GM19372 (cell line): ENCODE data around the gene SIGLEC5.

Experiments used
- ATAC-seq: cut with Tn5 transposase; IDR thresholded peaks from one replicate; pipeline ENCODE4 v1.9.1; 2021; ENCODE audit warnings: mild to moderate bottlenecking, low read depth, moderate library complexity; ENCODE audit not compliant: unreplicated experiment

SIGLEC5 gene

GRCh38 chr19:51628153-51628939 lies 1.9 kb downstream of the SIGLEC5 start:
- no peak for ATAC-seq

GRCh38 chr19:51627491-51628138 lies 2.6 kb downstream of the SIGLEC5 start:
- ATAC-seq, result no peak

GRCh38 chr19:51626675-51627074 lies 3.5 kb downstream of the SIGLEC5 start:
- ATAC-seq, result no peak

- ATAC-seq, result no peak
Measured at GRCh38 chr19:51621178-51621577, 9.0 kb downstream of the SIGLEC5 start.

DNA sequence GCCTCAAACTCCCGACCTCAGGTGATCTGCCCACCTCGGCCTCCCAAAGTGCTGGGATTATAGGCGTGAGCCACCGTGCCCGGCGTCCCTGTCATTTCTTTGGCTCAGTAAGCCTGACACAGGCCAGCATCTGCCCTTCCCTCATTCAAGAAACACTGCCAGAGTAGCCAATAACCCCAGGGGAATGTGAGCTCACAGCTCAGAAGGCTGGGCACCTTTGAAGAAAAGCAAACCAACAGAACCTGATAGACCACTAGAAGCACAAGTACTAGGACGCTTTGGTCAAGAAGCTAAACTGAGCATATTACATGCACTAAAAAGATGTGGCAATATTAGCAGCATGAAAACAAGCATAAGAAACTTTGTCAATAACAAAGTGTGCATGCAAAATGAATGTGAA lies 14.2 kb downstream of the SIGLEC5 start:
- ATAC-seq, result no peak

DNA sequence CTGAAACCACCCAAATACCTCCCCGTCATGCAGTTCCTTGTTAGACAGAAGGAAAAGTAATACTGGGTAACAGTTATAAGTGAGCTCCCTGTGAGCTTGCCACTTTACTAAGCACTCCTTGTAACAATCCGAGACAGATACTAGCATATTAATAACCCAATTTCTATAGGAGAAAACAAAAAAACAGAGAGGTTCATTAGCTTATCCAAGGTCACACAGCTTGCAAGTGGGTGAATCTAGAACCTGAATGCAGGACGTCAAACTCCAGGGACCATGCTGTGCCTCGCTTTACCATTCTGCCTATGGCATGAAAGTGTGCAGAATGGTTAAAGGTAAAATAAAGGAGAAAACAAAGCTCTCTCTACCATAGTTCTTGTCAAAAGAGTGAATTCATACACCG lies 15.4 kb downstream of the SIGLEC5 start:
- ATAC-seq, result no peak

DNA sequence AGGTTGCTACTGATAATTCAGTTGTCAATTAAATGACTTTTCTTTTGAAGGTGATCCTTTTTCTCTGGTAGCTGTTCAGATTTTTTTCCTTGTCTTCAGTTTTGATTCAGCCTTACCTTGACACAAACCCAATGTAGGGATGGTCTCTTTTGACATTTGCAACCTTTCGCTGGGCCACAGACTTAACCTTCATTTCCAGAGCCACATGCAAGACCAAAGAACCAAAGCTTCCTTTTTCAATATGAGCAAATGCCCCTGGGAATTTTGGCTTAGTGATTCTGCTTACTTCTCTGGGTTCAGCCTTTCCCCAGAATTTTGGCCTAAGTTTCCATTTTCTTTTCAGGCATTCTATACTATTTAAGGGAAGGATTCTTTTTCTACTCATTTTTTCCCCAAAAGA lies 19.6 kb downstream of the SIGLEC5 start:
- ATAC-seq, result no peak

- ATAC-seq, result no peak
Measured at GRCh38 chr19:51607920-51608562, 22.2 kb downstream of the SIGLEC5 start.

- ATAC-seq, result peak; percentile 98
Measured at GRCh38 chr19:51607077-51607476, 23.1 kb downstream of the SIGLEC5 start.

DNA sequence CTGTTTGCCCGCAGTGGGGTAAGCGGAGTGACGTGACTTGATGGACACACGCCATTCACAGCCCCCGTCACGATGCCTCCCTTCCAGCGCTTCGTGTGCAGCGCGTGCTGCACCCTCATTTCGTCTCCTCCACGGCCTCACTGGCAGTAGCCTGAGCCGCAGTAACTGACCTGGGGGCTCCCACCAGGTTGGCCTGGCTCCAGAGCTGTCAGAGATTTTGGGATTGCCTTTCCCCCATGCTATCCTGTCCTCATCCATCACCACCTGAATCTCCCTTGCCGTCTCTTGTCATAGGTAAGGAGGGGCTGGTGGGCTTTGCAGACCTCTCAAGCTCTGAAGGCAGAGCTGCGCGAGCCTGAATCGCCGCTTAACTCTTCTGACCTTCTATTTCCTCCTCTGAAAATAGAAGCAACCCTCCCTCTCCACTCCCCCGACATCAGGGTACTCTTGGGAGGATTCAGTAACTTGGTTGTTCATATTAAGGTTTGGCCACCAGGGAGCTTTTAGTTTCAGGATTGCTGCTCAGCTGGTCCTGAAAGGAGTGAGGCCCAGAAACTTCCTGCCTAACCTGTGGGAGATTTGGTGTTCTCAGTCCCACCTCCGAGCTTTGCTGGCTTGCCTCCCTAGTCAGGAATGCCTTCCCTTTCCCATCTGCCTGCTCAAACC lies 27.9 kb downstream of the SIGLEC5 start:
- no peak for ATAC-seq

- ATAC-seq, result no peak
Measured at GRCh38 chr19:51600940-51601580, 29.1 kb downstream of the SIGLEC5 start.

GRCh38 chr19:51599084-51599483 lies 31.1 kb downstream of the SIGLEC5 start:
- no peak for ATAC-seq

DNA sequence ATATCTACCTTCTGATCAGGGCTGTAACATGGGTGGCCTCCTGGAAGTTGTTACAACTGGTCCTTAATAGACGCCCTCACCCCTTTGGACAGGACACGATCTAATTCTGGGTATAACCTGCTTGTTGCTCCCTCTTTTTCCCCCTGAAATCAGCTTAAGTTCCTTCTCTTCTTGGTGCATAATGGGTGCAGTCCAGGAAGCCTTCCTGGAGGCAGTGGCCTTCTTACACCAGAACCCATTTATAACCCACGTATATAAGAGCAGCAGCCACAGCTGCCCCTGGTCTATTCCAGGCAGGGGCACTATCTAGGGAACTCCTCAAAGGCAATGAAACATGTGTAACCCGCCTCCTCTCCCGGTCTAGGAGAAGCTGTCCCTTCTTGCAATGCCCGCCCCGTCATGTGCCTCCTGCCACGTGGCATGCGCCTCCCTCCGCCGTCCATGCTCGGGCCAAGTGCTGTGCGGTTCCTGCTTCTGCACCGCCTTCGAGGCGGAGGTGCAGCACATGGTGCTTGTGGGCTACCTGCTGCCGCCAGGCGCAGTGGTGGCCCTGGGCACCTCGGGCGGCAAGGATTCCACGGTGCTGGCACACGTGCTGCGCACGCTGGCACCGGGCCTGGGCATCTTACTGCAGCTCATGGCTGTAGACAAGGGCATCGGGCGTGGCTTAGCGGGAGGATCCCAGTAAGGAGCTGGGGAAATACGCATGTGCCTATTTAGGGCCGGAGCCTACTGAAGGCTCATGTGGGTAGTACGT lies 31.9 kb downstream of the SIGLEC5 start:
- no peak for ATAC-seq

DNA sequence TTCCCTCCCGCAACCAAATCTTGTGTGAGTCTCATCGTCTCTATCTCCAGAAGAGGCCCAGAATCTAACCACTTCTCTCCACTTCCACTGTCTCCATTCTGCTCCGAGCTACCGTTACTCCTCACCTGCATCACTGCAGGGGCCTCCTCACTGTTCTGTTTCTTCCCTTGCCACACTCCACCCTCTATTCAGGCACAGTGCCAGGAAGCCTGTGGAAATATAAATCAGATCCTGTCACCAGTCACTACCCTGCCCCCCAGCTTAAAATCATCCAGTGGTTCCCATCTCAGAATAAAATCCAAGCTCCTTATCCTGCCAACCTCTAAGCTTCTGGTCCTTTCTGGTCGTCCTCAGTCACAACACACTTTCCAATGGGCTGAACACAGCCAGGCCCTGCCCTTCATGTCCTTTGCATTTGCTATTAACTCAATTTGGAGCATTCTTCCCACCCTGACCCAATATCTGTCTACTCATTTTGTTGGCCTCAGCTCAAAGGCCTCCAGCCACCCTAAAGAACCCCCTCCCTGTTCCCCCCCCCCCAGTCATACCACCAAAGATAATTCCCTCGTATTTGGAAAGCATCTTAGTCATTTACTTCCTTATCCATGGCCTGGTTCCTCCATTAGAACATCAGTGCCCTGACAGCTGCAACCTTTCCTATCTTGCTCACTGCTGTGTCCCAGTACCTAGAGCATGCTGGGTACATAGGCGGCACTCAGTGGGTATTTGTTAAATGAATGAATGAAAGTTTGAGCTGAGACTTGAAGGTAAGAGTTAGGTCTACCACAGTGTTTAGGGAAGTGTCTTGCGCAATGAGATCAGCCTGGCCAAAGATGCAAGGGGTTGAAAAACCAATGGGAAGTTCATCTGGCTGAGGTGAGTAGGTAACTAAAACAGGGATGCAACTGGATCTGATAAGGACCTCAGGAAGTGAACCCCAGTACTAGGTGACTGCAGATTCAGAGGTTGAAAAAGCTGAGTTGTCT lies 34.7 kb downstream of the SIGLEC5 start:
- ATAC-seq, result no peak

- ATAC-seq, result no peak
Measured at GRCh38 chr19:51594774-51595109, 35.5 kb downstream of the SIGLEC5 start.

DNA sequence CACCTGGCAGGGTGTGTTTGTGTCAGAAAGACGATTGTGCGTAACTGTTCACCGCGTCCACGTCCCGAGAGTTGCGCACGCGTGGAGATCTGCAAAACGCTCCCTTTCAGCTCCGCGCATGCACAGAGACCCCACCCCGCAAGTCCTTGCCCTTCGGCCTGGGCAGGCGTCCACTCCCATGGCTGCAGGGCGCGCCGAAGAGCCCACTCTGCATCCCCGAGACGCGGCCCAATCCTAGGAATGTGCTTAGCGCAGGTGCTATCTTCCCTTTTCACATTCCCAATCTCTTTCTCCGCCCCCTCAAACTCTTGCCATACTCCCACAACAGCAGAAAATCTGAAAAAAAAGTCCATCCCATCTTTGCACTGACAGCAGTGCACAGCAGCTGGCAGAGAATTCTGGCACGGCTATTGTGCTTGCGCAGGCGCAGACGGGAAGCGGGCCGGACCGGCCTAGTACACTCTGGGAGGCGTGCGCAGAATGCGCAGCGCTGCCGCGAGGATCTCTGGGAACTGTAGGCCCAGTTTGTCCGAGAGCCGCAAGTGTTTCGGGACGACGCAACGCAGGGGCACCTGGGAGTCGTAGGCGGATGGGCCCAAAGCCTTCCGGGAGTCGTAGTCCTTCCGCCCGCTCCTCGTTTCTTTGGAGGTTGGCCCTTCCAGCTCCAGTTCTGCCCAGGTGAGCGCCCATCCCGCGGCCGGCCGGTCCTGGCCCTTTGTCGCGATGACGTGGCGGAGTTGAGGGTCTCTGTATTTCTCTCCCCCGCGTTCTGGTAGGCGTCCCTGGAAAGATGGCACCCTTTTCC lies 36.0 kb downstream of the SIGLEC5 start:
- ATAC-seq, result peak; percentile 99

- no peak for ATAC-seq
Measured at GRCh38 chr19:51593138-51593890, 36.9 kb downstream of the SIGLEC5 start.
